HCT116 (cell line): ENCODE results near the gene CTBP2. TPM values are rescaled to one million over a fixed set of nuclear protein-coding genes. Genes with fewer than 3 reads are reported as not detected.

ENCODE experiments used
- ATAC-seq: fragments of 200-7000 bp; cut with Tn5 transposase; 2 replicates; pipeline ENCODE4 v1.9.1; 2020; ENCODE audit warnings: mild to moderate bottlenecking, moderate library complexity
- BruUV-seq: library from RNA; stranded (reverse); fragments of 400-500 nt; replicated peaks from 2 replicates; lab custom pipeline; 2021; lab: Mats Ljungman, UMichigan
- CTCF ChIA-PET: fragments of 300-600 bp; sonication (Branson Sonifier 250); formaldehyde crosslinking; loops from one replicate; lab custom pipeline; 2021; ENCODE audit warnings: antibody characterized with exemption; lab: Charles Lee
- POLR2A ChIA-PET: fragments of 300-600, 350-600 bp; sonication (Branson Sonifier 250); formaldehyde crosslinking; loops from one replicate; lab custom pipeline; 2021; ENCODE audit warnings: antibody characterized with exemption; lab: Charles Lee
- RAD21 ChIA-PET, 2 experiments: fragments of 300-600 bp; sonication (Branson Sonifier 250); formaldehyde crosslinking; loops; one replicate each; lab custom pipeline; 2023; ENCODE audit warnings: low total read pairs in 2 of 2; ENCODE audit not compliant: uncharacterized antibody in 2 of 2, unreplicated experiment in 2 of 2, low non-redundant PET in 1 of 2; lab: Charles Lee
- DNase-seq: peaks from one replicate; pipeline ENCODE4 v3.0.0-alpha.2; 2010; ENCODE audit warnings: low read depth, low spot score
- H2AFZ ChIP-seq: fragments of 200-600 bp; shearing (Covaris generic), sonication (generic); 2 replicates; pipeline ENCODE4 v1.6.1; 2017; ENCODE audit warnings: low read depth, mixed run types, mixed read lengths, antibody characterized with exemption, low read length; ENCODE audit not compliant: poor library complexity, severe bottlenecking
- H3K27ac ChIP-seq: 2 replicates; pipeline ENCODE4 v1.5.1; 2012; ENCODE audit warnings: low read depth, low read length
- H3K27me3 ChIP-seq: fragments of 200-600 bp; sonication (generic); 2 replicates; pipeline ENCODE4 v1.6.1; 2016; ENCODE audit warnings: mixed run types, low read length, mixed read lengths; ENCODE audit not compliant: insufficient read depth
- H3K36me3 ChIP-seq, 2 experiments: fragments of 200-500 bp in 1 of 2; fragments of 200-600 bp in 1 of 2; sonication (Bioruptor generic) in 1 of 2; sonication (generic) in 1 of 2; 2 replicates each; pipeline versions ENCODE4 v1.5.1 to v1.6.1; 2014 to 2016; ENCODE audit warnings: low read length in 2 of 2, inconsistent platforms in 1 of 2, mixed read lengths in 1 of 2, mixed run types in 1 of 2; ENCODE audit not compliant: insufficient read depth in 2 of 2, control insufficient read depth in 1 of 2
- H3K4me1 ChIP-seq, 2 experiments: fragments of 200-600 bp in 1 of 2; sonication (generic) in 1 of 2; 2 replicates each; pipeline versions ENCODE4 v1.5.1 to v1.6.1; 2012 to 2017; ENCODE audit warnings: low read length in 2 of 2, inconsistent platforms in 1 of 2, mild to moderate bottlenecking in 1 of 2, mixed read lengths in 1 of 2, mixed run types in 1 of 2, moderate library complexity in 1 of 2; ENCODE audit not compliant: insufficient read depth in 2 of 2, control insufficient read depth in 1 of 2
- H3K4me2 ChIP-seq: fragments of 200-600 bp; sonication (generic); 2 replicates; pipeline ENCODE4 v1.6.1; 2017; ENCODE audit warnings: mixed run types, low read length, mixed read lengths
- H3K4me3 ChIP-seq, 2 experiments: fragments of 200-600 bp in 1 of 2; sonication (generic) in 1 of 2; replicated peaks in 1 of 2; 2 replicates each; pipeline ENCODE4 v1.5.1; 2011 to 2016; ENCODE audit warnings: low read length in 2 of 2, control low read depth in 1 of 2, low read depth in 1 of 2, mild to moderate bottlenecking in 1 of 2, mixed read lengths in 1 of 2, mixed run types in 1 of 2
- H3K79me2 ChIP-seq: fragments of 200-600 bp; sonication (generic); 2 replicates; pipeline ENCODE4 v1.6.1; 2017; ENCODE audit warnings: mild to moderate bottlenecking, mixed run types, low read length, moderate library complexity, mixed read lengths; ENCODE audit not compliant: insufficient read depth
- H3K9ac ChIP-seq: fragments of 200-600 bp; sonication (generic); 2 replicates; pipeline ENCODE4 v1.6.1; 2016; ENCODE audit warnings: low read length, mixed read lengths
- H3K9me2 ChIP-seq: fragments of 200-600 bp; sonication (generic), shearing (Covaris generic); 2 replicates; pipeline ENCODE4 v1.6.1; 2017; ENCODE audit warnings: mixed run types, mild to moderate bottlenecking, moderate library complexity; ENCODE audit not compliant: insufficient read depth
- H3K9me3 ChIP-seq, 2 experiments: fragments of 200-500 bp in 1 of 2; fragments of 200-600 bp in 1 of 2; sonication (Bioruptor generic) in 1 of 2; sonication (generic) in 1 of 2; 2 replicates each; pipeline ENCODE4 v1.6.1; 2014 to 2017; ENCODE audit warnings: low read length in 2 of 2, mixed read lengths in 2 of 2, inconsistent platforms in 1 of 2, low read depth in 1 of 2, mild to moderate bottlenecking in 1 of 2, mixed run types in 1 of 2, moderate library complexity in 1 of 2; ENCODE audit not compliant: control insufficient read depth in 1 of 2, insufficient read depth in 1 of 2
- H4K20me1 ChIP-seq: fragments of 200-600 bp; sonication (generic), shearing (Covaris generic); 2 replicates; pipeline ENCODE4 v1.6.1; 2017; ENCODE audit warnings: mixed run types, mild to moderate bottlenecking, moderate library complexity; ENCODE audit not compliant: insufficient read depth
- EGR1 ChIP-seq: IDR thresholded peaks from 2 replicates; pipeline ENCODE4 v1.6.1; 2012; ENCODE audit warnings: low read depth
- ELF1 ChIP-seq: IDR thresholded peaks from 2 replicates; pipeline ENCODE4 v1.6.1; 2012; ENCODE audit warnings: low read depth, borderline replicate concordance
- EZH2phosphoT487 ChIP-seq: fragments of 200-600 bp; IDR thresholded peaks from 2 replicates; pipeline ENCODE4 v1.6.1; 2018; ENCODE audit warnings: antibody characterized with exemption, borderline replicate concordance
- FOSL1 ChIP-seq: IDR thresholded peaks from 2 replicates; pipeline ENCODE4 v1.6.1; 2012; ENCODE audit warnings: low read depth
- JUND ChIP-seq: IDR thresholded peaks from 2 replicates; pipeline ENCODE4 v1.6.1; 2012
- MAX ChIP-seq: IDR thresholded peaks from 2 replicates; pipeline ENCODE4 v1.6.1; 2012
- POLR2AphosphoS5 ChIP-seq: IDR thresholded peaks from 2 replicates; pipeline ENCODE4 v1.6.1; 2011; ENCODE audit warnings: mild to moderate bottlenecking, low read depth, low read length, moderate library complexity
- RAD21 ChIP-seq: IDR thresholded peaks from 2 replicates; pipeline ENCODE4 v1.6.1; 2012; ENCODE audit warnings: low read depth, mild to moderate bottlenecking
- SIN3A ChIP-seq: IDR thresholded peaks from 2 replicates; pipeline ENCODE4 v1.6.1; 2012; ENCODE audit warnings: low read depth
- SP1 ChIP-seq: IDR thresholded peaks from 2 replicates; pipeline ENCODE4 v1.6.1; 2012; ENCODE audit warnings: low read depth
- SRF ChIP-seq: IDR thresholded peaks from 2 replicates; pipeline ENCODE4 v1.6.1; 2012; ENCODE audit warnings: low read depth
- ZFX ChIP-seq: fragments of 450-650 bp; IDR thresholded peaks from 2 replicates; pipeline ENCODE4 v1.6.1; 2017
- ZNF274 ChIP-seq: fragments of 200-500 bp; sonication (Bioruptor generic); IDR thresholded peaks from 2 replicates; pipeline ENCODE4 v1.6.1; 2014; ENCODE audit warnings: mild to moderate bottlenecking, low read depth, low read length, inconsistent platforms
- intact Hi-C: fragments of 100-400 bp; cut with micrococcal nuclease; formaldehyde crosslinking; loops from 2 replicates; pipeline ENCODE4 v1.10.0; 2022
- total RNA-seq: library from RNA; stranded (reverse); gene quantifications from one replicate; pipeline ENCODE4 v1.2.1, GENCODE V29; 2021; ENCODE audit not compliant: unreplicated experiment
- TF ChIP-seq, protein P1 (sequence below): IDR thresholded peaks from 2 replicates; pipeline ENCODE4 v1.6.1; 2011; ENCODE audit warnings: mild to moderate bottlenecking, low read length, moderate library complexity; ENCODE audit not compliant: insufficient replicate concordance; ENCODE audit errors: extremely low read depth
- TF ChIP-seq, protein P2 (sequence below), 3 experiments: fragments of 200-600 bp in 1 of 3; sonication (generic) in 1 of 3; IDR thresholded peaks in 2 of 3; conservative IDR thresholded peaks in 1 of 3; 2 replicates each; pipeline ENCODE4 v1.5.1; 2012 to 2017; ENCODE audit warnings: low read depth in 2 of 3, low read length in 2 of 3, antibody characterized with exemption in 1 of 3, borderline replicate concordance in 1 of 3, control low read depth in 1 of 3, mild to moderate bottlenecking in 1 of 3, mixed read lengths in 1 of 3, mixed run types in 1 of 3, moderate library complexity in 1 of 3; ENCODE audit not compliant: insufficient read depth in 1 of 3

Gene CTBP2
- total RNA-seq, 1 experiment from 2014 or later: 144 TPM

GRCh38 chr10:125057158-125058001 is 103.0 kb downstream of the CTBP2 start:
- intact Hi-C loops: no loop called here
- Histone ChIP-seq H3K27ac (no peak overlapping the region), H3K79me2 (peaks cover 96% of the 10 kb centered on the region), H2AFZ (no peak overlapping the region), H3K27me3 (no peaks in the 10 kb centered on the region), H3K4me1 (peaks cover 12 to 24% of the 10 kb centered on the region in 2 experiments; a peak in 3 of 4 replicates), H3K36me3 (peaks cover 0 to 3% of the 10 kb centered on the region in 2 experiments; a peak in 1 of 4 replicates), H3K4me3 (no peak overlapping the region), H3K9me2 (no peaks in the 10 kb centered on the region), H4K20me1 (peaks cover 5% of the 10 kb centered on the region; the same call in 1 of the 2 replicates), H3K4me2 (no peak overlapping the region), H3K9ac (no peak overlapping the region), H3K9me3 (no peaks in the 10 kb centered on the region)
- ChIA-PET RAD21 (interaction anchor here in 1 of 2 experiments (0.6 kb wide), 1 partner anchor 201 kb away, joined by 4 read pairs; no protein-coding TSS in a partner anchor), POLR2A (no interaction called here), CTCF (interaction anchor here (1.0 to 2.6 kb wide), 2 partner anchors 9 kb away, joined by 5 to 11 read pairs; no protein-coding TSS in a partner anchor)
- BruUV-seq: no TSS peak
- DNase-seq: no peak
- TF ChIP-seq MAX (no peak), ZNF274 (no peak), EZH2phosphoT487 (no peak), POLR2AphosphoS5 (no peak), ELF1 (no peak), JUND (no peak), EGR1 (no peak), SRF (no peak), ZFX (no peak), RAD21 (no peak), SP1 (no peak), SIN3A (no peak), FOSL1 (no peak)
- TF ChIP-seq, protein P1, sequence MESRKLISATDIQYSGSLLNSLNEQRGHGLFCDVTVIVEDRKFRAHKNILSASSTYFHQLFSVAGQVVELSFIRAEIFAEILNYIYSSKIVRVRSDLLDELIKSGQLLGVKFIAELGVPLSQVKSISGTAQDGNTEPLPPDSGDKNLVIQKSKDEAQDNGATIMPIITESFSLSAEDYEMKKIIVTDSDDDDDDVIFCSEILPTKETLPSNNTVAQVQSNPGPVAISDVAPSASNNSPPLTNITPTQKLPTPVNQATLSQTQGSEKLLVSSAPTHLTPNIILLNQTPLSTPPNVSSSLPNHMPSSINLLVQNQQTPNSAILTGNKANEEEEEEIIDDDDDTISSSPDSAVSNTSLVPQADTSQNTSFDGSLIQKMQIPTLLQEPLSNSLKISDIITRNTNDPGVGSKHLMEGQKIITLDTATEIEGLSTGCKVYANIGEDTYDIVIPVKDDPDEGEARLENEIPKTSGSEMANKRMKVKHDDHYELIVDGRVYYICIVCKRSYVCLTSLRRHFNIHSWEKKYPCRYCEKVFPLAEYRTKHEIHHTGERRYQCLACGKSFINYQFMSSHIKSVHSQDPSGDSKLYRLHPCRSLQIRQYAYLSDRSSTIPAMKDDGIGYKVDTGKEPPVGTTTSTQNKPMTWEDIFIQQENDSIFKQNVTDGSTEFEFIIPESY: no peak
- TF ChIP-seq, protein P2, sequence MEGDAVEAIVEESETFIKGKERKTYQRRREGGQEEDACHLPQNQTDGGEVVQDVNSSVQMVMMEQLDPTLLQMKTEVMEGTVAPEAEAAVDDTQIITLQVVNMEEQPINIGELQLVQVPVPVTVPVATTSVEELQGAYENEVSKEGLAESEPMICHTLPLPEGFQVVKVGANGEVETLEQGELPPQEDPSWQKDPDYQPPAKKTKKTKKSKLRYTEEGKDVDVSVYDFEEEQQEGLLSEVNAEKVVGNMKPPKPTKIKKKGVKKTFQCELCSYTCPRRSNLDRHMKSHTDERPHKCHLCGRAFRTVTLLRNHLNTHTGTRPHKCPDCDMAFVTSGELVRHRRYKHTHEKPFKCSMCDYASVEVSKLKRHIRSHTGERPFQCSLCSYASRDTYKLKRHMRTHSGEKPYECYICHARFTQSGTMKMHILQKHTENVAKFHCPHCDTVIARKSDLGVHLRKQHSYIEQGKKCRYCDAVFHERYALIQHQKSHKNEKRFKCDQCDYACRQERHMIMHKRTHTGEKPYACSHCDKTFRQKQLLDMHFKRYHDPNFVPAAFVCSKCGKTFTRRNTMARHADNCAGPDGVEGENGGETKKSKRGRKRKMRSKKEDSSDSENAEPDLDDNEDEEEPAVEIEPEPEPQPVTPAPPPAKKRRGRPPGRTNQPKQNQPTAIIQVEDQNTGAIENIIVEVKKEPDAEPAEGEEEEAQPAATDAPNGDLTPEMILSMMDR (IDR thresholded peaks at IDR 0.05 in 2 of 3, conservative IDR thresholded peaks at IDR 0.05 in 1 of 3; ENCODE audit: borderline replicate concordance in 1 of 3, insufficient read depth in 1 of 3, low read depth in 2 of 3, low read length in 2 of 3): no peak
- ATAC-seq: no peak
